Hypothalamus (tissue), 51 donors: ENCODE data around the gene PEX6.
A peak's percentile ranks its signal among the peaks of the same experiment; 100 is the strongest.
"Not testable (repeated sequence)": the region's sequence is repeated elsewhere in the genome, so short reads cannot be mapped to it uniquely, and the experiment has no call there.

ENCODE experiments used
- DNase-seq, 51 donors: peaks; one replicate each; lab custom pipeline; 2025; lab: John Stamatoyannopoulos, UW

PEX6 gene

GRCh38 chr6:42968783-42969182 is 10.2 kb downstream of the PEX6 start:
- no peak for DNase-seq

- DNase-seq: no peak
Measured at GRCh38 chr6:42968126-42968701, 10.8 kb downstream of the PEX6 start.

GRCh38 chr6:42967228-42967627 is 11.8 kb downstream of the PEX6 start:
- no peak for DNase-seq

GRCh38 chr6:42966571-42966970 is 12.4 kb downstream of the PEX6 start:
- no peak for DNase-seq

- DNase-seq: no peak
Measured at GRCh38 chr6:42963855-42964605, 15.0 kb downstream of the PEX6 start.

GRCh38 chr6:42963179-42963854 is 15.7 kb downstream of the PEX6 start:
- DNase-seq: peak in 1 of 51 donors; percentile 20

- DNase-seq: no peak
Measured at GRCh38 chr6:42962502-42963178, 16.3 kb downstream of the PEX6 start.

- peak in 1 of 51 donors; percentile 44 for DNase-seq
Measured at GRCh38 chr6:42962096-42962495, 16.9 kb downstream of the PEX6 start.

GRCh38 chr6:42961020-42961470 is 17.9 kb downstream of the PEX6 start:
- no peak for DNase-seq

GRCh38 chr6:42960243-42961019 is 18.6 kb downstream of the PEX6 start, which contains the start of gene GNMT:
Gene GNMT (plus strand): TSS chr6:42960754. CDS start chr6:42960768, 14 bp downstream.
- DNase-seq: peak in 19 of 51 donors; percentile 4 to 52 (median 21)

GRCh38 chr6:42959917-42960242 is 19.1 kb downstream of the PEX6 start:
- DNase-seq: no peak

- no peak for DNase-seq
Measured at GRCh38 chr6:42958125-42958524, 20.9 kb downstream of the PEX6 start.

GRCh38 chr6:42954405-42954804 is 24.6 kb downstream of the PEX6 start:
- DNase-seq: not testable (repeated sequence)

GRCh38 chr6:42952389-42952788 is 26.6 kb downstream of the PEX6 start:
- DNase-seq: no peak

- no peak for DNase-seq
Measured at GRCh38 chr6:42947950-42948349, 31.0 kb downstream of the PEX6 start.

GRCh38 chr6:42942444-42942843 is 36.5 kb downstream of the PEX6 start:
- DNase-seq: no peak

GRCh38 chr6:42941356-42941755 is 37.6 kb downstream of the PEX6 start:
- DNase-seq: not testable (repeated sequence)

- no peak for DNase-seq
Measured at GRCh38 chr6:42940493-42941045, 38.4 kb downstream of the PEX6 start.

- no peak for DNase-seq
Measured at GRCh38 chr6:42939810-42940167, 39.2 kb downstream of the PEX6 start.
